HG02938 (cell line): ENCODE data around the gene NDUFB10.
A peak's percentile ranks its signal among the peaks of the same experiment; 100 is the strongest.

Source experiments
- ATAC-seq: cut with Tn5 transposase; IDR thresholded peaks from one replicate; pipeline ENCODE4 v1.9.1; 2021; ENCODE audit warnings: mild to moderate bottlenecking, moderate library complexity; ENCODE audit not compliant: unreplicated experiment

The NDUFB10 gene

DNA sequence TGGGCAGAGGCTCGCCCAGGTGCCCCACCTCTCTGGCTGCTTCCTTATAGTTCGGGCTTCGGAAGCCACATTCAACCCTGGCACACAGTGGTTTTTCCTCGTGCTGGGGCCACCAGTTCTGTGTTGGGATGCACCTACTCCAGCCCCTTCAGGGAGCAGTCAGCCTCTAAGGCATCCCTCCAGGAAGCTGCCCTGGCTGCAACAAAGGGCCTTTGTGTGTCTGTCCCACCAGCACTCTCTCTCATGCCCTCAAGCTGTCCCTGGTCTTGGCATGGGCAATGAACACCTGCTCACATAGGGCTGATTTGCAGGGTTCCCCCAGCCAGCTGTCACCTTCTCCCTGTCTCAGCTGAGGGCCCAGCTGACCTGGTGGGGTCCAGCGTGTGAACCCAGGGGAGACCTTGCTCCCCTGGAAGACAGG lies 22.7 kb downstream of the NDUFB10 start:
- ATAC-seq = no peak

DNA sequence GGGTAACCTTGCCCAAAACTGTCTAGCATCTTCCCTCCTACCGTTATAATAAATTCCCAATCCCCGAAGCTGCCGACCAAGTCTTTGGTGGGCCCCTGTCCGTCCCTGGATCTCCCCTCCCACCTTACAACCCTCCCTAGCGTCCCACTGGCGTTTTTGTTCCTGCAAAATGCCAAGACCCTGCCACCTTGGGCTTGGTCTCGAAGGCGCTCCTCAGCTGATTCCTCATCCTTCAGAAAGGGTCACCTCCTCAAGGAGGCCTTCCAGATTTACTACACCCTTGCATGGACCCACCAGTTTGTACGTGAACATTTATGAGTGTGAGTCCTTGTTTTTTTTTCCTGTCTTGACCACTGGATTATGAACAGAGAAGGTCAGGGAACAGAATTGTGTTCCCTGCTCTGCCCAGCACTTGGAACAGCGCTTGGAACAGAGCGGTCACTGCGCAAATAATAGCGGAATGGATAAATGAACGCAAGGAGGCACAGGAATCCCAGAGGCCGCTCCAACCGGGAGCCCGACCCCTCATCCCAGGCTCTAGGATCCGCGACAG lies 23.7 kb downstream of the NDUFB10 start:
- ATAC-seq = no peak

DNA sequence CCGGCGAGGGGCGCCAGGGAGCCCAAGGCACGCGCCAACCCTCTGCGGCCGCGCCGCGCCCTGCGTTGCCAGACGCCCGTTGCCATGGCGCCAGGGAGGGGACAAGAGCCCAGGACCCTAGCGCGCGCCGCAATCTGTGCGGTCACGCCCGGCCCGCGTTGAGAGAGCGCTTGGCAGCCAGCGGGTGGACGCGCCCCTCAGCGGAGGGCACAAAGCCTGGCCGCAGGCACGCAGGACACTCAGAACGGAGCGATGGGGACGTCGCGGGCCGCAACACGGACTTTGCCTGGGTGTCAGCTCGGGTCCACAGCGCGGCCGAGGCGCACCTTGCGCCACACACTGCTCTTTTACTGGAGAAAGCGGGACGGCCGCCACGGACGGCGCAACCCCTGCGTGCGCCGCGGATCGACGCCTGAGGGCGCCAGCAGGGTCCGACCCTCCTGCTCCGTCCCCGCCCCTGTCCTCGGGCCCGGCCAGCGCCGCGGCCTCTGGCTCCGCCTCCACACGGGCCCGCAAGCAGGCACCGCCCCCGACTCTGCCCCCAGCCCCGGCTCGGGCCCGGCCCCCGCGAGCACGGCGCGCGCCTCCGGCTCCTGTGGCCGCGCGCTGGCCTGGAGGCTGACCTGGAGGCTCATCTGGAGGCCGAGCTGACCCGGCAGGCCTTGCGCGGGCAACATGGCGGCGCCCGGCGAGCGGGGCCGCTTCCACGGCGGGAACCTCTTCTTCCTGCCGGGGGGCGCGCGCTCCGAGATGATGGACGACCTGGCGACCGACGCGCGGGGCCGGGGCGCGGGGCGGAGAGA lies 24.4 kb downstream of the NDUFB10 start, which contains the start of gene GFER:
TSS of gene GFER (plus strand) at position 650 of the 803 bp plus-strand sequence. CDS start at position 676, 26 bp downstream.
- peak; percentile 58 for ATAC-seq

DNA sequence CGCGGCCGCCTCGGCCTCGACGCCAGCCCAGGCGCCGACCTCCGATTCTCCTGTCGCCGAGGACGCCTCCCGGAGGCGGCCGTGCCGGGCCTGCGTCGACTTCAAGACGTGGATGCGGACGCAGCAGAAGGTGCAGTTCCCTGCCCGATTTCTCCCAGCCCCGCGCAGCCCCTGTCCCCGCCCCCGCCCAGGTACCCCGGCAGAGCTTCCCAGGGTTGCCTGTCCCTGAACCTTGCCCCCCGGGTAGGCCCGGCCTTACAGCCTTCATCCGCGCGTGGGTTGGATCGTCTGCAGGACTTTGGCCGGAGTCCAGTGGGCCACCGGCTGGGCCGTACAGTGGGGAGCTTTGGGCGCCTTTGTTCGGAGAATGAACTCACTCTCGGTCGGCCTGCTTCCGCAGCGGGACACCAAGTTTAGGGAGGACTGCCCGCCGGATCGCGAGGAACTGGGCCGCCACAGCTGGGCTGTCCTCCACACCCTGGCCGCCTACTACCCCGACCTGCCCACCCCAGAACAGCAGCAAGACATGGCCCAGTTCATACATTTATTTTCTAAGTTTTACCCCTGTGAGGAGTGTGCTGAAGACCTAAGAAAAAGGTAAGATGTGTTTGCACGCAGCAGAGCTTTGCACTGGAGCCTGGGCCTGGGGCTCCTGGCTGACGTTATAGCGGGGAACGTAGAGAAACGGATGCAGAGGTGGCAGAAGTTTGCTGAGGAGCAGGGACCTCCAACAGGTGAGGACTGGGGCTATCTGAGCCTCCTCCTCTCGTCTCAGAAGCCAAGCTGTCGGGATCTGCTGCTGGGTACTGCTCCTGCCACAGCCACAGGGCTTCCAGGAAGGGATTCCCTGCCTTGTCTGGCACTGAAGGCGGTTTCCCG lies 25.2 kb downstream of the NDUFB10 start:
- no peak for ATAC-seq

DNA sequence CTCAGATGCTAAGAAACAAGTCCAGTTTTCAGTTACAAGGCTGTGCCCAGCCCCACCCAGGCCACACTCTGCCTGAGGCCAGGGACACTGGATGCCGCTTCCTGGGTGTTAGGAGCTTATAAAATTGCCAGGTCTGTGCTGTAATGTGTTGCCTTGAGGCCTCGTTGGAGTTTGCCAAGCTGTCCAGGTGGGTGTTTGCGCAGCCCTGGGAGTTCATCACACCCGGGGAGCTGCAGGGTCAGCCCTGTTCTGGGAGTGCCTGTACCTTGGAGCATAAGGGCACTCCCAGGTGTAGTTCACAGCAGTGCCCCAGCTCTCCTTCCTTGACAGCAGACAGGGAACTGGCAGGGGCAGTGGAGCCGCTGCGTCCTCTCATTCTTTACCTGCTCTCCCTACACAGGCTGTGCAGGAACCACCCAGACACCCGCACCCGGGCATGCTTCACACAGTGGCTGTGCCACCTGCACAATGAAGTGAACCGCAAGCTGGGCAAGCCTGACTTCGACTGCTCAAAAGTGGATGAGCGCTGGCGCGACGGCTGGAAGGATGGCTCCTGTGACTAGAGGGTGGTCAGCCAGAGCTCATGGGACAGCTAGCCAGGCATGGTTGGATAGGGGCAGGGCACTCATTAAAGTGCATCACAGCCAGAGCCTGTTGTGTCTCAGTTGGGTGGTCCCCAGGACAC lies 26.3 kb downstream of the NDUFB10 start:
- no peak for ATAC-seq

DNA sequence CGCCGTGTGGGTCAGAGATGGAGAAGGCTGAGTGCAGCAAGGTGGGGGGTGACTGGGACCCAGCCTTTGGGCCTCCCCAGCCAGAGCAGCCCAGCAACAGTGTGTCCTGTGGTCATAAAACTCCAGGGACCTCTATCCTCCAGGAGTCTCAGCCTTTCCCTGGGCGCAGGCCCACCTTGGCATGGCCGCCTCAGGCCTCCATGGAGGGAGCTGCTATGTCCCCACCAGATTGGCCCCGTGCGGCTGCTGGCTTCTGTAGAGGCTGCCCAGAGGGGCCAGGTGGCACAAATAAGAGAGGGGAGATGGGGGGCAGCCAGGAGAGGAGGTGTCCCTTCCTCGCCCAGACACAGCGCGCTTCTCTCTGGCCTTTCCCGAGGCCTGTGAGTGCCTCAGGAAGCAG lies 27.9 kb downstream of the NDUFB10 start:
- no peak for ATAC-seq

DNA sequence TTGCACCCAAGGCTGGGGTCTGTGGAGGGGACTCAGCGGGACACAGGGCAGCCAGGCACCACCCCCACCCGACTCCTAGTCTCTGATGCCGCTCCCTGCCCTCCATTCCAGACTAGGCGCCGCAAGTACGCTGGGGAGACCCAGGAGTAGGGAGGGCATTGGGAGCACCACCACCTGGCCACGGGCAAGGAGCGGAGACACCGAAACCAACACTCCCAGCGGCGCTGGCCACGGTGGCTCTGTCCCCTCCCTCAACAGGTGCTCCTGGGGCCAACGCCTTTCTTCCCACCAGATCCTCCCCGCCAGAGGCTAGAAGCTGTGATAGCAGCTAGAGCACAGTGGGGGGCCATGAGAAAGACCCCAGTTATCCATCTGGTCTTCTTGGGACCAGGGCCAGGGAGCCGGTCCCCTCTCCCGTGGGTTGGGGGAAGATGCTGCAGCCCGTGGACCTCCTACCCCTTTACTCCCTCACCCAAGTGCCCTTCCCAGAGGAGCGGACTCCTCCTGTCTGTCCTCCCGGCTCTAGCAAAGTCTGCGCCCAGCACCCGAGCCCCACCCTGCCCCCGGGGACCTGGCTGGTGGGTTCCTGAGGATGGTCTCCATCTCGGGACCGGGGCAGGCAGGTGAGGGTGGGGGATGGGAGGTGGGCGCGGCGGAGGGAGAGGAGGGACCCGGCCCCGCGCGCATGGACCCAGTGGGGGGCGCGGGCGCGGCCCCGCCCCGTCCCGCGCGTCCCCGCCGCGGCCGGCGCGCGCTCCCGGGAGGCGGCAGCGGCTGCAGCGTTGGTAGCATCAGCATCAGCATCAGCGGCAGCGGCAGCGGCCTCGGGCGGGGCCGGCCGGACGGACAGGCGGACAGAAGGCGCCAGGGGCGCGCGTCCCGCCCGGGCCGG lies 30.1 kb downstream of the NDUFB10 start, which contains the start of gene SYNGR3:
TSS of gene SYNGR3 (plus strand) at position 762 of the 892 bp plus-strand sequence. CDS start 133 bp downstream, outside the sequence.
- no peak for ATAC-seq

DNA sequence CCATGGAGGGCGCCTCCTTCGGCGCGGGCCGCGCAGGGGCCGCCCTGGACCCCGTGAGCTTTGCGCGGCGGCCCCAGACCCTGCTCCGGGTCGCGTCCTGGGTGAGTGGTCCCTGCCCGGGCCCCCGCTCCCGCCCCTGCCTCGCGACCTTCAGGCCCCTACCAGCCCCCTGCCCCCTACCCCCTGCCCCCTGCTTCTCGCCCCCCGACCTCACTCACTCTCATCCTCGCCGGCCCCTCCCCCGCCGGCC lies 30.7 kb downstream of the NDUFB10 start:
- no peak for ATAC-seq

DNA sequence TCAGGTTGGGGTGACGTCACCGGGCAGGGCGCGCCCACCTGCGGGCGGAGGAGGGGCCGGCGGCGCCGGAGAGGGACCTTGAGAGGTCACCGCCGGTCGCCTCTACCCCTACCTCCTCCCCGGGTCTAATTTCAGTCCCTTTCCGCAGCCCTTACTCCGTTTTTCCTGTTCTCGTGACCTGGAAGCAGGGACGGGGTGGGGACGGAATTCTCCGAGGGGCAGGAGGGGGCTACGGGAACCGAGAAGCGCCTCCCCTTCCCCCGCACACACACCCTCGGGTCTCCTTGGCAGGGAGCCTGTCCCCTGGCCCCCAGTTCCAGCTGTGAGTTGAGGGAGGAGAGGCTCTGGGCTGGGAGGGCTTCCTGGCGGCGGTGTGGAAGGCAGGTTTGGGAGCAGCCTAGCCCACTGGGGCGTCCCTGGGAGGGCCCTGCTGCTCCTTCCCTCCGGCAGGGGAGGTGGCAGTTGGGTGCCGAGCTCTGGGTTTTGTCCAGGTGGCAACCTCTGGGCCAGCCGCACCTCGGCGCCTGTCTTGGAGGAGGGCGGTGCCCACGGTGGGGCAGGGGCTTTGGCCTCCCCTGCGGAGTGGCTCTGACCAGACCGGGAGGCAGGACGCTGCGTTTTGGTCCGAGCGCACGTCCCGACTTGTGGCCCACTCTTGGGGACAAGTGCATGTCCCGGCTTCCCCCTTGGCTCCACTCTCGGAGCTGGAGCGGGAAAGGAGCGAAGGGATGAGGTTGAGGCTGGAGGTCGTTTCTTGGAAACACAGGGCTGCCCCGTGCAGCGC lies 31.2 kb downstream of the NDUFB10 start:
- ATAC-seq = no peak

DNA sequence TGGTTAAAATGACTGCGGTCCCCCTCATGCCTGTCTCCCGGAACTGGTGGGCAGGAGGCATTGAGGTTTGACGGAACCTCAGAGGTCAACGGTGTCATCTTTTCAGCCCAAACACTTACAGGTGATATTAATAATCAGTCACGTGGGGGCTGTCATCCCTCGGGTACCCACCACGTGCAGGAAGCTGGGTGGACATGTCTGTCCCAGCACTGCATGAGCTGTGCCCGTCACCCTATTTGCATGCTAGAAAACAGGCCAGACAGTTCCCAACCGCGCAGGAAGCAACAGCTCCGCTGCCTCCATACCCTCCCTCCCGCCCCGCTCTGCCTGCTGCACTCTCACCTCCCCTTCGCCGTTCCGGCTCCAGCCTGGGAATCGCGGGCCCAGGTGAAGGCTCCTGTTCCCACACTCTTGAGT lies 31.8 kb downstream of the NDUFB10 start:
- no peak for ATAC-seq

DNA sequence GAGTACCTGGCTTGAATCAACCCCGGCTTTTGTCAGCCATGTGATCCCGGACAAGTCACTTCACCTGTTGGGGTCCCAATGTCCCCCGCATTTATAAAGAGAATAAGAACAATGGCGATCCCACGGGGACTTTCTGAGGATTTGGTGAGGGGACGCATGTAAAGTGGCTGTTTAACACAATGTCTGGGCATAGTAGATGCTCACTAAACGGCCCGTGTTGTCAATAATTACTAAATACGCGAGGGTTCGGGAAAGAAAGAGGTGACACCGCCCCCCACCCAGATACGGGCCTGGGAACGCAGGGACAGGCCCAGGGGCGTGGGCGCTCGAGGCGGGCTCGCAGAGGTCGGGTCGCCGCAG lies 32.2 kb downstream of the NDUFB10 start:
- ATAC-seq = no peak

DNA sequence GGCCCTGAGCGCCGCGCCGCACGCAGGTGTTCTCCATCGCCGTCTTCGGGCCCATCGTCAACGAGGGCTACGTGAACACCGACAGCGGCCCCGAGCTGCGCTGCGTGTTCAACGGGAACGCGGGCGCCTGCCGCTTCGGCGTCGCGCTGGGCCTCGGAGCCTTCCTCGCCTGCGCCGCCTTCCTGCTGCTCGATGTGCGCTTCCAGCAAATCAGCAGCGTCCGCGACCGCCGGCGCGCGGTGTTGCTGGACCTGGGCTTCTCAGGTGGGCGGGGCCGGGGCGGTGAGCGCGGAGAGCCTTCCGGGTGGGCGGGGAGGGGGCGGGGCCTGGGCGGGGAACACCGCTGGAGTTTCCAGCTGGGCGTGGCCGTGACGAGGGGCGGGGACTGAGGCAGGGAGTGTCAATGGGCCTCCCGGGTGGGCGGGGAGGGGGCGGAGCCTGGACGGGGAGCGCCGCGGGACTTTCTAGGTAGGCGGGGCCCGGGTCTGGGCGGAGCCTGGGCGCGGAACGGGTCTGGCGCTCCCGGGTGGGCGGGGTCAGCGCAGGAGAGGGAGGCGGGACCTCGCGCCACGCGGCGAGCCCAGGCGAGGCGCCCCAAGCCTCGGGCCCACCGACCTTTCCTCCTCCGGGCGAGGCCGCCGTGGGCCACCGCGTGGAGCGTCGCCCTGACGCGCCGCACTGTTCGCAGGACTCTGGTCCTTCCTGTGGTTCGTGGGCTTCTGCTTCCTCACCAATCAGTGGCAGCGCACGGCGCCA lies 32.8 kb downstream of the NDUFB10 start:
- no peak for ATAC-seq

DNA sequence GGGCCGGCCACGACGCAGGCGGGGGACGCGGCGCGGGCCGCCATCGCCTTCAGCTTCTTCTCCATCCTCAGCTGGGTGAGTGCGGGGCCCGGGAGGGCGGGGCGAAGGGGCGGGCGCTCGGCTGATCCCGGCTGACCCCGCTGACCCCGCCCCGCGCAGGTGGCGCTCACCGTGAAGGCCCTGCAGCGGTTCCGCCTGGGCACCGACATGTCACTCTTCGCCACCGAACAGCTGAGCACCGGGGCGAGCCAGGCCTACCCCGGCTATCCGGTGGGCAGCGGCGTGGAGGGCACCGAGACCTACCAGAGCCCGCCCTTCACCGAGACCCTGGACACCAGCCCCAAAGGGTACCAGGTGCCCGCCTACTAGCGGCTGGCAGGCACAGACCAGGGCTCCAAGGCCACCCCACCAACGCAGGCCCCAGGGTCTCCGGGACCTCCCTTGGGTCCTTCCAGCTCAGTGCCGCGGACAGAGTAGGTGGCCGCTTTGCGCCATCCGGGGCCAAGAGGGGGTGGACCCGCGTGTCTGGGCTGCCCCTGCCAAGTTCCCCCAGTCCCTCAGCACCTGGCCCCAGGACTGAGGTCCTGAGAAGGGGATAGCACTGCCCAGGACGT lies 33.5 kb downstream of the NDUFB10 start:
- no peak for ATAC-seq

DNA sequence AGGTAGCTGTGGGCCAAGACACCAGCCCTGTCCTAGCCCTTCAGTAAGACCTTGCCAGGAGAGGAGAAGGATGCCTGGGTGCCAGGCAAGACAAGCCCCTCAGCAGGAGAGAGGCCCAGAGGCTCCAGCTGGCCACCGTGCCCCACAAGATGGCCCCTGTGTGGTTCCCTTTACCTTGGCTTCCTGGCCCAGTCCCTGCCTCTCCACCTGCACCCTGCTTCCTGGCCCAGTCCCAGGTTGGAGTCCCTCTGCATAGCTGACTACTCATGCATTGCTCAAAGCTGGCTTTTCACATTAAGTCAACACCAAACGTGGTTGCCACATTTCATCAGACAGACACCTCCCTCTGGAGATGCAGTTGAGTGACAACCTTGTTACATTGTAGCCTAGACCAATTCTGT lies 34.4 kb downstream of the NDUFB10 start:
- ATAC-seq = no peak

DNA sequence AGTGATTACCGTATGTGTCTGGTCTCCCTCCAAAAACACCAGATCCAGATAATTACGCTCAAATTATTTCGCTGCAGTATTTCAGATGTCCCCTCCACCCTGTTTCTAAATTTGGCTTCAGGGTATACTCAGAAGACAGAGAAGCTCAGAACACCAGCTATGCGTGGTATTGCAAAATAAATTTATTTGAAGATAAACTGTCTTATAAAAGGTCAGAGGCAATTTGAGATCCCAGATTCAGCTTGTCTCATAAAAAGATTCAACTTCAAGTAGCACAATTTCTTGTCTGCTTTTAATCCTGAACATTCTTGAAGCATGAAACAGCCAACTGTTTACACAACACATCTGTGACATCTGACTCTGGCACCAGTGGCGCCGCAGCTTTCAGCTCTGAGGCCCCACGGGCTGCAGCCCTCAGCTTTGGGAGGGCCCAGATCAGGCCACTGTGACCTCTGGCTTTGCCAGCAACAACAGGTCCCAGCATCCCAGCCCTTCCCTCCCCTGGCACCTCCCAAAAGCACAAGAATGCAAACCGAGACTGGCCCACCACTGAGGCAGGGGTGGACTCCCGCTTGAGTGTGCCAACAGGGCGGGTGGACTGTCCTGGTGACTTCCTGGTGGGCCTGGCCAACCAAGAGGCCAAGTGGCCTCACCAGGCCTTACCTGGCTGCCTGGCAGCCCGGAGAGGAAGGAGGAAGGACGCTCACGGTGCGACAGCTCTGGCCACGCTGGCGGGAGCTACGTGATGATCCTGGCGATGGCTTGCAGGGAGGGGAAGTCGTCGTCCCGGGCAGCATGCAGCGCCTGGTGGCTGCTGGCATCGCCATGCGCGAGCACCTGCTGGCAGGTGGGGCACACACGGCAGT lies 38.4 kb downstream of the NDUFB10 start:
- ATAC-seq = no peak

DNA sequence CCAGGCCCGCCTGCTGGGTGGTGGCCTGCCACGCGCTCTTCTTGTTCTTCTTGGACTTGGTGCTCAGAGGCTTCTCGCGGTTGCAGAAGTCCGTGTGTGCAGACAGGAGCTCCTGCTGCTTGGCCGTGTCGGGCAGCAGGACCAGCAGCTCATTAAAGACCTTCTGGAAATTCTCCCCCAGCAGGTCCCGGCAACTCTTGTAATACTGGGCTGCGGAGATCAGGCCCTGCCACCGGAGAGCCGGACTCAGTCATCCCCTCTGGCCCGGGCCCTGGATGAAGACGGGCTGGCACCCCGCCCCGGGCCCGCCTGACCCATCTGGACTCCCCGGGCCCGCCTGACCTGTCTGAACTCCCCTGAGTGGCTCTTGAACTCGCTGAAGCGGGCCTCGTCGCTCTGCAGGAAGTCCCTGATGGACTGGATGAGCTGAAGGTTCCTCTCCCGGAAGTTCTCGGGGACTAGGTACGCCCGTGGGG lies 39.1 kb downstream of the NDUFB10 start:
- no peak for ATAC-seq
